Stimulated activated CD4-positive, alpha-beta T cell treated with anti-CD3 and anti-CD28 coated beads, Interleukin-1b, Interleukin-23, amount 100 ng/mL, for 24 hours (primary cell): Measurements from ENCODE around the gene PPP1R16B.
"Not testable (repeated sequence)": the region's sequence is repeated elsewhere in the genome, so short reads cannot be mapped to it uniquely, and the experiment has no call there.

Experiments
- DNase-seq, 4 experiments: peaks; one replicate each; pipeline ENCODE4 v3.0.0-alpha.2; 2020; ENCODE audit warnings: low read depth in 4 of 4, low spot score in 1 of 4

Gene PPP1R16B

GRCh38 chr20:38791291-38791690 is 14.2 kb upstream of the PPP1R16B start:
- no peak for DNase-seq

- DNase-seq: no peak
Observed at GRCh38 chr20:38791940-38792339, 13.6 kb upstream of the PPP1R16B start.

- DNase-seq: not testable (repeated sequence)
Observed at GRCh38 chr20:38794057-38794456, 11.4 kb upstream of the PPP1R16B start.

GRCh38 chr20:38798266-38798665 is 7.2 kb upstream of the PPP1R16B start:
- no peak for DNase-seq

- no peak for DNase-seq
Observed at GRCh38 chr20:38799203-38799602, 6.3 kb upstream of the PPP1R16B start.

- no peak for DNase-seq
Observed at GRCh38 chr20:38800882-38801281, 4.6 kb upstream of the PPP1R16B start.

- DNase-seq: no peak
Observed at GRCh38 chr20:38804221-38804620, 1.3 kb upstream of the PPP1R16B start.

GRCh38 chr20:38804682-38805501 is 605 bp upstream of the PPP1R16B start:
- peak in 1 of 4 experiments; percentile 57 for DNase-seq

GRCh38 chr20:38805958-38806854 is 709 bp downstream of the PPP1R16B start:
- DNase-seq: peak in 1 of 4 experiments; percentile 29

GRCh38 chr20:38806855-38807655 is 1.6 kb downstream of the PPP1R16B start:
- no peak for DNase-seq

GRCh38 chr20:38809942-38810341 is 4.4 kb downstream of the PPP1R16B start:
- DNase-seq: no peak

GRCh38 chr20:38810926-38811630 is 5.6 kb downstream of the PPP1R16B start:
- no peak for DNase-seq

GRCh38 chr20:38811769-38812168 is 6.3 kb downstream of the PPP1R16B start:
- no peak for DNase-seq

GRCh38 chr20:38812182-38812581 is 6.7 kb downstream of the PPP1R16B start:
- DNase-seq: no peak

GRCh38 chr20:38812709-38813573 is 7.4 kb downstream of the PPP1R16B start:
- DNase-seq: no peak

GRCh38 chr20:38813574-38813962 is 8.1 kb downstream of the PPP1R16B start:
- not testable (repeated sequence) for DNase-seq

GRCh38 chr20:38815446-38815845 is 9.9 kb downstream of the PPP1R16B start:
- DNase-seq: no peak

GRCh38 chr20:38818113-38819065 is 12.9 kb downstream of the PPP1R16B start:
- no peak for DNase-seq

GRCh38 chr20:38825571-38825900 is 20.0 kb downstream of the PPP1R16B start:
- no peak for DNase-seq
